ENCODE measurements around the gene GMPR2.

GRCh38 chr14:24240110-24240918 is 7.6 kb downstream of the GMPR2 start:
- TF ChIP-seq CTCF (IDR thresholded peaks at IDR 0.05; ENCODE audit: poor library complexity) (no peak), EZH2phosphoT487 (IDR thresholded peaks at IDR 0.05; ENCODE audit: low read depth, severe bottlenecking, unreplicated experiment) (no peak)

Measured in hepatocyte (in vitro differentiated cells).